GM12878 (cell line): ENCODE results near the gene ABCA3. TPM values are rescaled to one million over a fixed set of nuclear protein-coding genes. Genes with fewer than 3 reads are reported as not detected.

ENCODE experiments used
- ATAC-seq: fragments of 200-7000 bp; cut with Tn5 transposase; 3 replicates; pipeline ENCODE4 v1.9.1; 2020; ENCODE audit warnings: mild to moderate bottlenecking, moderate library complexity
- BruUV-seq: library from RNA; stranded (reverse); fragments of 400-500 nt; replicated peaks from 2 replicates; lab custom pipeline; 2021; lab: Mats Ljungman, UMichigan
- CTCF ChIA-PET: fragments of 300-600 bp; sonication (Branson Sonifier 250); formaldehyde crosslinking; extraction: SDS; loops from one replicate; lab custom pipeline; 2021; ENCODE audit warnings: inconsistent platforms; lab: Yijun Ruan, JAX
- POLR2A ChIA-PET: fragments of 350-600 bp; formaldehyde crosslinking; extraction: SDS; loops from one replicate; lab custom pipeline; 2021; ENCODE audit warnings: inconsistent platforms; lab: Charles Lee
- RAD21 ChIA-PET: fragments of 300-600 bp; sonication (Branson Sonifier 250); formaldehyde crosslinking; loops from one replicate; lab custom pipeline; 2023; ENCODE audit warnings: antibody characterized with exemption; ENCODE audit not compliant: unreplicated experiment; lab: Charles Lee
- SMC1A ChIA-PET: fragments of 300-600 bp; sonication (Branson Sonifier 250); formaldehyde crosslinking; loops from one replicate; lab custom pipeline; 2023; ENCODE audit not compliant: unreplicated experiment, uncharacterized antibody; lab: Charles Lee
- DNase-seq: peaks from one replicate; pipeline ENCODE4 v3.0.0-alpha.2; 2011; ENCODE audit warnings: low read depth, low spot score
- FAIRE-seq: peaks from 3 replicates; lab custom pipeline; 2011; peaks lifted over from hg19 to GRCh38; lab: Jason Lieb, UNC
- H2AFZ ChIP-seq: 2 replicates; pipeline ENCODE4 v1.6.0; 2011; ENCODE audit warnings: low read depth, low read length, control low read depth; ENCODE audit not compliant: control insufficient read depth
- H3K27ac ChIP-seq: 2 replicates; pipeline ENCODE4 v1.5.1; 2011; ENCODE audit warnings: control low read depth; ENCODE audit not compliant: control insufficient read depth, insufficient read depth
- H3K27me3 ChIP-seq, 2 experiments: replicated peaks in 1 of 2; 2 replicates each; pipeline versions ENCODE4 v1.6.0 to v1.6.1; 2011; ENCODE audit warnings: low read length in 1 of 2; ENCODE audit not compliant: control insufficient read depth in 2 of 2, insufficient read depth in 2 of 2
- H3K36me3 ChIP-seq, 2 experiments: 2 replicates each; pipeline ENCODE4 v1.5.1; 2011; ENCODE audit warnings: low read length in 1 of 2; ENCODE audit not compliant: control insufficient read depth in 2 of 2, insufficient read depth in 2 of 2
- H3K4me1 ChIP-seq: 2 replicates; pipeline ENCODE4 v1.6.1; 2011; ENCODE audit warnings: mild to moderate bottlenecking, low read length, moderate library complexity, mixed read lengths; ENCODE audit not compliant: control insufficient read depth, insufficient read depth
- H3K4me2 ChIP-seq: 2 replicates; pipeline ENCODE4 v1.6.0; 2011; ENCODE audit warnings: control low read depth; ENCODE audit not compliant: control insufficient read depth, insufficient read depth
- H3K4me3 ChIP-seq: fragments of 200-600 bp; sonication (generic); 2 replicates; pipeline ENCODE4 v1.5.1; 2016
- H3K79me2 ChIP-seq: 2 replicates; pipeline ENCODE4 v1.6.0; 2011; ENCODE audit warnings: low read length; ENCODE audit not compliant: control insufficient read depth, insufficient read depth
- H3K9ac ChIP-seq: 2 replicates; pipeline ENCODE4 v1.8.0; 2011; ENCODE audit warnings: low read length, control low read depth, mixed read lengths; ENCODE audit not compliant: control insufficient read depth, insufficient read depth
- H3K9me3 ChIP-seq: replicated peaks from 3 replicates; pipeline ENCODE4 v1.5.1; 2011; ENCODE audit warnings: mild to moderate bottlenecking, low read length; ENCODE audit not compliant: control insufficient read depth, insufficient read depth
- H4K20me1 ChIP-seq: 2 replicates; pipeline ENCODE4 v1.6.0; 2011; ENCODE audit not compliant: control insufficient read depth, insufficient read depth
- WGBS: methylation state at CpG from one replicate; pipeline ENCODE4 v1.1.6; 2016; ENCODE audit warnings: low lambda C conversion rate; ENCODE audit not compliant: insufficient replicate concordance, insufficient coverage; ENCODE audit errors: missing lambda C conversion rate; 5-methylcytosine and 5-hydroxymethylcytosine counted together
- in situ Hi-C: fragments of 300-500 bp; cut with MboI; formaldehyde crosslinking; loops from 9 replicates; pipeline ENCODE4 v1.14.3; 2018; ENCODE audit warnings: mixed read lengths
- intact Hi-C: fragments of 100-400 bp; cut with micrococcal nuclease; formaldehyde crosslinking; loops from one replicate; pipeline ENCODE4 v1.14.2; 2022; ENCODE audit not compliant: unreplicated experiment
- microRNA counts: library from miRNA; unstranded; fragments of <30 nt; microRNA quantifications from one replicate; lab custom pipeline; 2016
- microRNA-seq: library from miRNA; unstranded; fragments of <30 nt; microRNA quantifications from one replicate; pipeline ENCODE4, GENCODE V29; 2018
- polyA plus RNA-seq, 11 experiments: library from polyadenylated mRNA; depleted of rRNA in 4 of 11; unstranded in 6 of 11; stranded (reverse) in 5 of 11; fragments of >200 nt; fragmentation: Nextera tagmentation in 4 of 11; fragmentation: Illumina TruSeq in 1 of 11; extraction: Ambion mirVana in 4 of 11; extraction: Trizol in 1 of 11; gene quantifications; 1 replicate in 1 of 11; 2 replicates in 10 of 11; pipeline versions ENCODE4 v1.2.1 to v1.2.3, GENCODE V29; 2011 to 2016; ENCODE audit warnings: inconsistent platforms in 2 of 11, missing spikeins in 2 of 11, low read depth in 1 of 11
- small RNA-seq: library from RNA; depleted of rRNA; stranded (forward); fragments of <200 nt; gene quantifications from one replicate; pipeline ENCODE3, GENCODE V24; 2014
- total RNA-seq, 4 experiments: library from RNA; depleted of rRNA in 3 of 4; stranded (reverse); fragments of >200 nt in 3 of 4; fragmentation: Illumina TruSeq in 1 of 4; extraction: Trizol in 1 of 4; gene quantifications; 2 replicates each; pipeline versions ENCODE4 v1.2.1 to v1.2.3, GENCODE V29; 2013 to 2021
- TF ChIP-seq, protein P1 (sequence below): fragments of 450-650 bp; IDR thresholded peaks from 2 replicates; pipeline ENCODE4 v1.6.1; 2017; ENCODE audit warnings: antibody characterized with exemption, mild to moderate bottlenecking, moderate library complexity

The ABCA3 gene
- total and polyA plus RNA-seq, 10 of the 15 experiments (the other 5 are each of a cell fraction or from before 2014, with no cell fraction given), result 0.71 to 17.6 (median 6.7) TPM

DNA sequence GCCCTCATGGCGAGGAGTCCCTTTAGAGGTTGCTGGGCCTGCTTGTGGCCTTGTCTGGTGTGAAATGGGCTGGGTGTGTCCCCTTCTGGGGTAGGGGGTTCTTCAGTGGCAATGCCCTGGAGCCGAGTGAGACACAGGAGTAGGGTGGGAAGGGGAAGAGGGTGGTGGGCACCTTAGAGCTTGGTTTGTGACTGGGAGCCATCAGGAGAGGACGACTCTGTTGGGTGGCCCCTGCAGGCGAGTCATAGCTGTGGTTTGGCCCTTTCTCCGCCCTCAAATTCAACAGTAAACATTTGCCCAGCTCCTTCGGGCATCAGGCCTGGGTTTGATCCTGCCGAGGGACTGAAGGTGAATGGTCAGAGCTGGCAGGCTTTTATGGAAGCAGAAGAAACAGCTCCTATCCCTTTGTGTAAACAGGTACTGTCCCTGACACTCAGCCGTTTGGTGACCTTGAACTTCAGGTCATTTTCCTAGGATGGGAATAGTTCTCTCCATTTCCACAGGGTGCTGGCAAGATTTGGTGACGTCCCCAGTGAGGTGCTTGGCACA is 114.2 kb downstream of the ABCA3 start:
- 62% methylated on average over 9 of the region's 9 CpGs for WGBS
- TF ChIP-seq, protein P1, sequence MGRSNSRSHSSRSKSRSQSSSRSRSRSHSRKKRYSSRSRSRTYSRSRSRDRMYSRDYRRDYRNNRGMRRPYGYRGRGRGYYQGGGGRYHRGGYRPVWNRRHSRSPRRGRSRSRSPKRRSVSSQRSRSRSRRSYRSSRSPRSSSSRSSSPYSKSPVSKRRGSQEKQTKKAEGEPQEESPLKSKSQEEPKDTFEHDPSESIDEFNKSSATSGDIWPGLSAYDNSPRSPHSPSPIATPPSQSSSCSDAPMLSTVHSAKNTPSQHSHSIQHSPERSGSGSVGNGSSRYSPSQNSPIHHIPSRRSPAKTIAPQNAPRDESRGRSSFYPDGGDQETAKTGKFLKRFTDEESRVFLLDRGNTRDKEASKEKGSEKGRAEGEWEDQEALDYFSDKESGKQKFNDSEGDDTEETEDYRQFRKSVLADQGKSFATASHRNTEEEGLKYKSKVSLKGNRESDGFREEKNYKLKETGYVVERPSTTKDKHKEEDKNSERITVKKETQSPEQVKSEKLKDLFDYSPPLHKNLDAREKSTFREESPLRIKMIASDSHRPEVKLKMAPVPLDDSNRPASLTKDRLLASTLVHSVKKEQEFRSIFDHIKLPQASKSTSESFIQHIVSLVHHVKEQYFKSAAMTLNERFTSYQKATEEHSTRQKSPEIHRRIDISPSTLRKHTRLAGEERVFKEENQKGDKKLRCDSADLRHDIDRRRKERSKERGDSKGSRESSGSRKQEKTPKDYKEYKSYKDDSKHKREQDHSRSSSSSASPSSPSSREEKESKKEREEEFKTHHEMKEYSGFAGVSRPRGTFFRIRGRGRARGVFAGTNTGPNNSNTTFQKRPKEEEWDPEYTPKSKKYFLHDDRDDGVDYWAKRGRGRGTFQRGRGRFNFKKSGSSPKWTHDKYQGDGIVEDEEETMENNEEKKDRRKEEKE, result no peak
- H2AFZ ChIP-seq, result no peak overlapping the region
- SMC1A ChIA-PET, result interaction anchor here (1.6 kb wide), 1 partner anchor 26 kb away, joined by 3 read pairs; the partner anchor contains the start of gene ECI1
- intact Hi-C loops, result no loop called here
- no TSS peak for BruUV-seq
- no peak overlapping the region for H3K27ac ChIP-seq
- no peaks in the 10 kb centered on the region for H3K9me3 ChIP-seq
- H3K4me1 ChIP-seq, result peaks cover 5% of the 10 kb centered on the region; the same call in 1 of the 2 replicates
- POLR2A ChIA-PET, result interaction anchor here (2.1 kb wide), 1 partner anchor 12 kb away, joined by 7 read pairs; the partner anchor contains the start of gene PGP
- H3K4me3 ChIP-seq, result no peak overlapping the region
- H3K36me3 ChIP-seq, result peaks cover 4 to 17% of the 10 kb centered on the region in 2 experiments; a peak in 3 of 4 replicates
- in situ Hi-C loops, result no loop called here
- RAD21 ChIA-PET, result no interaction called here
- H3K79me2 ChIP-seq, result peaks cover 27% of the 10 kb centered on the region
- H3K4me2 ChIP-seq, result peak overlapping the region; percentile 48; the same call in 1 of the 2 replicates
- CTCF ChIA-PET, result interaction anchor here (1.1 to 1.6 kb wide), 2 partner anchors 25 to 171 kb away, joined by 3 read pairs; partner anchors contain the start of gene ECI1
- no peak for ATAC-seq
- H3K9ac ChIP-seq, result no peak overlapping the region
- FAIRE-seq, result no peak
- no peaks in the 10 kb centered on the region for H3K27me3 ChIP-seq
- no peaks in the 10 kb centered on the region for H4K20me1 ChIP-seq
- no peak for DNase-seq

MicroRNAs within 50 kb of the gene (microRNA counts, 767-probe panel; counts per million panel counts)
- 55.3 counts per million for microRNA hsa-miR-940 (lab: Ali Mortazavi, UCI)

Small RNA genes within 50 kb of the gene (microRNA-seq; reads per million reads assigned to microRNA genes)
- gene MIR3677 (1.5 reads per million), gene MIR4717 (not detected)

Small RNA genes within 50 kb of the gene (small RNA-seq; reads per million reads assigned to genes)
- gene MIR3677 (0.23 reads per million), gene MIR4717 (not detected)

Other genes starting within 250 kb of the ABCA3 start
Only the 7 nearest of the 19 such genes appear.
- 22.4 and 25.4 TPM in 2 replicates for gene PGP, start 125.9 kb downstream of the ABCA3 start, total RNA-seq (2014; rRNA removed)
- 9.4 and 10.8 TPM in 2 replicates for gene PGP, start 125.9 kb downstream of the ABCA3 start, total RNA-seq (2014; rRNA removed; fragmentation: Illumina TruSeq; extraction: Trizol)
- gene PGP, start 125.9 kb downstream of the ABCA3 start, total RNA-seq (2021), result 25.7 and 26.1 TPM in 2 replicates
- 4.1 and 6.4 TPM in 2 replicates for gene PGP, start 125.9 kb downstream of the ABCA3 start, polyA plus RNA-seq (2011; rRNA removed)
- 2.2 and 5.6 TPM in 2 replicates for gene PGP, start 125.9 kb downstream of the ABCA3 start, polyA plus RNA-seq (2014; fragmentation: Illumina TruSeq; extraction: Trizol)
- 1 to 10 TPM in 1 of 2 experiments, under 1 TPM in 1; 0.42 to 5.0 TPM for gene PGP, start 125.9 kb downstream of the ABCA3 start, polyA plus RNA-seq (2014; fragmentation: Nextera tagmentation; extraction: Ambion mirVana)
- 28.0 and 34.9 TPM in 2 replicates for gene PGP, start 125.9 kb downstream of the ABCA3 start, polyA plus RNA-seq (2014; rRNA removed)
- gene PGP, start 125.9 kb downstream of the ABCA3 start, polyA plus RNA-seq (2016; fragmentation: Nextera tagmentation; extraction: Ambion mirVana), result 10 to 100 TPM; 13.4 to 25.4 TPM
- 26.0 and 36.5 TPM in 2 replicates for gene E4F1, start 117.1 kb downstream of the ABCA3 start, total RNA-seq (2014; rRNA removed)
- gene E4F1, start 117.1 kb downstream of the ABCA3 start, total RNA-seq (2014; rRNA removed; fragmentation: Illumina TruSeq; extraction: Trizol), result 6.0 and 6.9 TPM in 2 replicates
- gene E4F1, start 117.1 kb downstream of the ABCA3 start, total RNA-seq (2021), result 27.8 and 33.2 TPM in 2 replicates
- 3.1 and 10.8 TPM in 2 replicates for gene E4F1, start 117.1 kb downstream of the ABCA3 start, polyA plus RNA-seq (2011; rRNA removed)
- 0.32 and 2.3 TPM in 2 replicates for gene E4F1, start 117.1 kb downstream of the ABCA3 start, polyA plus RNA-seq (2014; fragmentation: Illumina TruSeq; extraction: Trizol)
- gene E4F1, start 117.1 kb downstream of the ABCA3 start, polyA plus RNA-seq (2014; fragmentation: Nextera tagmentation; extraction: Ambion mirVana), result 1 to 10 TPM in 1 of 2 experiments, under 1 TPM in 1; 0.23 to 2.1 TPM
- 26.7 and 34.0 TPM in 2 replicates for gene E4F1, start 117.1 kb downstream of the ABCA3 start, polyA plus RNA-seq (2014; rRNA removed)
- 10 to 100 TPM; 18.2 to 25.6 TPM for gene E4F1, start 117.1 kb downstream of the ABCA3 start, polyA plus RNA-seq (2016; fragmentation: Nextera tagmentation; extraction: Ambion mirVana)
- 0.71 and 1.2 TPM in 2 replicates for gene DNASE1L2, start 104.3 kb downstream of the ABCA3 start, total RNA-seq (2014; rRNA removed)
- 0.22 and 0.23 TPM in 2 replicates for gene DNASE1L2, start 104.3 kb downstream of the ABCA3 start, total RNA-seq (2014; rRNA removed; fragmentation: Illumina TruSeq; extraction: Trizol)
- 0.93 and 1.5 TPM in 2 replicates for gene DNASE1L2, start 104.3 kb downstream of the ABCA3 start, total RNA-seq (2021)
- gene DNASE1L2, start 104.3 kb downstream of the ABCA3 start, polyA plus RNA-seq (2011; rRNA removed), result 0.36 and 0.76 TPM in 2 replicates
- gene DNASE1L2, start 104.3 kb downstream of the ABCA3 start, polyA plus RNA-seq (2014; fragmentation: Illumina TruSeq; extraction: Trizol), result 0.06 TPM in 1 of 2 replicates, not detected in the other
- under 1 TPM; 0.10 to 0.13 TPM for gene DNASE1L2, start 104.3 kb downstream of the ABCA3 start, polyA plus RNA-seq (2014; fragmentation: Nextera tagmentation; extraction: Ambion mirVana)
- gene DNASE1L2, start 104.3 kb downstream of the ABCA3 start, polyA plus RNA-seq (2014; rRNA removed), result 0.79 and 1.7 TPM in 2 replicates
- under 1 TPM; 0.20 to 0.36 TPM for gene DNASE1L2, start 104.3 kb downstream of the ABCA3 start, polyA plus RNA-seq (2016; fragmentation: Nextera tagmentation; extraction: Ambion mirVana)
- 40.3 and 55.7 TPM in 2 replicates for gene ECI1, start 89.1 kb downstream of the ABCA3 start, total RNA-seq (2014; rRNA removed)
- gene ECI1, start 89.1 kb downstream of the ABCA3 start, total RNA-seq (2014; rRNA removed; fragmentation: Illumina TruSeq; extraction: Trizol), result 12.7 and 13.5 TPM in 2 replicates
- gene ECI1, start 89.1 kb downstream of the ABCA3 start, total RNA-seq (2021), result 61.0 and 62.1 TPM in 2 replicates
- gene ECI1, start 89.1 kb downstream of the ABCA3 start, polyA plus RNA-seq (2011; rRNA removed), result 18.1 and 35.8 TPM in 2 replicates
- gene ECI1, start 89.1 kb downstream of the ABCA3 start, polyA plus RNA-seq (2014; fragmentation: Illumina TruSeq; extraction: Trizol), result 1.7 and 7.2 TPM in 2 replicates
- gene ECI1, start 89.1 kb downstream of the ABCA3 start, polyA plus RNA-seq (2014; fragmentation: Nextera tagmentation; extraction: Ambion mirVana), result 10 to 100 TPM in 1 of 2 experiments, 1 to 10 TPM in 1; 2.2 to 13.8 TPM
- 65.2 and 71.9 TPM in 2 replicates for gene ECI1, start 89.1 kb downstream of the ABCA3 start, polyA plus RNA-seq (2014; rRNA removed)
- 10 to 100 TPM; 12.7 to 82.1 TPM for gene ECI1, start 89.1 kb downstream of the ABCA3 start, polyA plus RNA-seq (2016; fragmentation: Nextera tagmentation; extraction: Ambion mirVana)
- gene RNPS1, start 72.6 kb downstream of the ABCA3 start, total RNA-seq (2014; rRNA removed), result 169 and 185 TPM in 2 replicates
- gene RNPS1, start 72.6 kb downstream of the ABCA3 start, total RNA-seq (2014; rRNA removed; fragmentation: Illumina TruSeq; extraction: Trizol), result 125 and 137 TPM in 2 replicates
- gene RNPS1, start 72.6 kb downstream of the ABCA3 start, total RNA-seq (2021), result 246 and 258 TPM in 2 replicates
- 96.9 and 128 TPM in 2 replicates for gene RNPS1, start 72.6 kb downstream of the ABCA3 start, polyA plus RNA-seq (2011; rRNA removed)
- gene RNPS1, start 72.6 kb downstream of the ABCA3 start, polyA plus RNA-seq (2014; fragmentation: Illumina TruSeq; extraction: Trizol), result 79.8 and 192 TPM in 2 replicates
- gene RNPS1, start 72.6 kb downstream of the ABCA3 start, polyA plus RNA-seq (2014; fragmentation: Nextera tagmentation; extraction: Ambion mirVana), result 10 to 100 TPM; 38.2 to 63.5 TPM
- gene RNPS1, start 72.6 kb downstream of the ABCA3 start, polyA plus RNA-seq (2014; rRNA removed), result 276 and 288 TPM in 2 replicates
- gene RNPS1, start 72.6 kb downstream of the ABCA3 start, polyA plus RNA-seq (2016; fragmentation: Nextera tagmentation; extraction: Ambion mirVana), result 100 to 1,000 TPM; 358 to 359 TPM
- gene CCNF, start 88.7 kb upstream of the ABCA3 start, total RNA-seq (2014; rRNA removed), result 44.1 and 50.3 TPM in 2 replicates
- 23.5 and 27.1 TPM in 2 replicates for gene CCNF, start 88.7 kb upstream of the ABCA3 start, total RNA-seq (2014; rRNA removed; fragmentation: Illumina TruSeq; extraction: Trizol)
- 48.9 and 54.2 TPM in 2 replicates for gene CCNF, start 88.7 kb upstream of the ABCA3 start, total RNA-seq (2021)
- gene CCNF, start 88.7 kb upstream of the ABCA3 start, polyA plus RNA-seq (2011; rRNA removed), result 9.1 and 16.3 TPM in 2 replicates
- gene CCNF, start 88.7 kb upstream of the ABCA3 start, polyA plus RNA-seq (2014; fragmentation: Illumina TruSeq; extraction: Trizol), result 11.1 and 18.7 TPM in 2 replicates
- 1 to 10 TPM; 4.0 to 4.7 TPM for gene CCNF, start 88.7 kb upstream of the ABCA3 start, polyA plus RNA-seq (2014; fragmentation: Nextera tagmentation; extraction: Ambion mirVana)
- 27.8 and 30.8 TPM in 2 replicates for gene CCNF, start 88.7 kb upstream of the ABCA3 start, polyA plus RNA-seq (2014; rRNA removed)
- 10 to 100 TPM; 59.1 to 63.2 TPM for gene CCNF, start 88.7 kb upstream of the ABCA3 start, polyA plus RNA-seq (2016; fragmentation: Nextera tagmentation; extraction: Ambion mirVana)
- gene TEDC2, start 119.4 kb upstream of the ABCA3 start, total RNA-seq (2014; rRNA removed), result 38.0 and 38.9 TPM in 2 replicates
- gene TEDC2, start 119.4 kb upstream of the ABCA3 start, total RNA-seq (2014; rRNA removed; fragmentation: Illumina TruSeq; extraction: Trizol), result 9.2 and 10.4 TPM in 2 replicates
- 24.9 and 30.8 TPM in 2 replicates for gene TEDC2, start 119.4 kb upstream of the ABCA3 start, total RNA-seq (2021)
- 2.9 and 6.7 TPM in 2 replicates for gene TEDC2, start 119.4 kb upstream of the ABCA3 start, polyA plus RNA-seq (2011; rRNA removed)
- gene TEDC2, start 119.4 kb upstream of the ABCA3 start, polyA plus RNA-seq (2014; fragmentation: Illumina TruSeq; extraction: Trizol), result 2.9 and 7.4 TPM in 2 replicates
- 1 to 10 TPM in 1 of 2 experiments, under 1 TPM in 1; 0.23 to 2.5 TPM for gene TEDC2, start 119.4 kb upstream of the ABCA3 start, polyA plus RNA-seq (2014; fragmentation: Nextera tagmentation; extraction: Ambion mirVana)
- gene TEDC2, start 119.4 kb upstream of the ABCA3 start, polyA plus RNA-seq (2014; rRNA removed), result 27.8 and 35.3 TPM in 2 replicates
- 10 to 100 TPM; 40.4 to 47.9 TPM for gene TEDC2, start 119.4 kb upstream of the ABCA3 start, polyA plus RNA-seq (2016; fragmentation: Nextera tagmentation; extraction: Ambion mirVana)